NCI-H748 treated with DMSO at 0.1 percent for 48 hours (cell line): Measurements from ENCODE around the gene ENKD1.

ENCODE experiments used
- DNase-seq: peaks from one replicate; lab custom pipeline; 2025; lab: John Stamatoyannopoulos, UW

The ENKD1 gene

GRCh38 chr16:67662653-67663010 lies 3.9 kb downstream of the ENKD1 start:
- no peak for DNase-seq

GRCh38 chr16:67661886-67662652 lies 4.5 kb downstream of the ENKD1 start:
- no peak for DNase-seq

GRCh38 chr16:67661101-67661761 lies 5.3 kb downstream of the ENKD1 start:
- no peak for DNase-seq

GRCh38 chr16:67660564-67661028 lies 6.0 kb downstream of the ENKD1 start, which contains the start of gene PARD6A:
Gene PARD6A (plus strand): TSS chr16:67660960. CDS start chr16:67661039, 79 bp downstream.
- DNase-seq: peak; percentile 74

- DNase-seq: peak; percentile 54
Measured at GRCh38 chr16:67659675-67660563, 6.6 kb downstream of the ENKD1 start, which contains the start of gene ACD. Gene ACD (minus strand): TSS chr16:67660260. CDS start chr16:67660220, 40 bp downstream.

GRCh38 chr16:67658849-67659674 lies 7.5 kb downstream of the ENKD1 start:
- no peak for DNase-seq

GRCh38 chr16:67657751-67658518 lies 8.6 kb downstream of the ENKD1 start:
- DNase-seq: no peak

- no peak for DNase-seq
Measured at GRCh38 chr16:67657017-67657608, 9.4 kb downstream of the ENKD1 start.

GRCh38 chr16:67656344-67657016 lies 10.1 kb downstream of the ENKD1 start:
- DNase-seq: no peak

GRCh38 chr16:67655363-67655762 lies 11.2 kb downstream of the ENKD1 start:
- DNase-seq: no peak

GRCh38 chr16:67654403-67654911 lies 12.1 kb downstream of the ENKD1 start:
- no peak for DNase-seq

- DNase-seq: no peak
Measured at GRCh38 chr16:67653789-67654402, 12.7 kb downstream of the ENKD1 start.

- no peak for DNase-seq
Measured at GRCh38 chr16:67653128-67653788, 13.3 kb downstream of the ENKD1 start.

- DNase-seq: no peak
Measured at GRCh38 chr16:67652578-67653127, 13.9 kb downstream of the ENKD1 start.

GRCh38 chr16:67651847-67652246 lies 14.7 kb downstream of the ENKD1 start:
- DNase-seq: no peak

GRCh38 chr16:67651039-67651438 lies 15.5 kb downstream of the ENKD1 start:
- no peak for DNase-seq

GRCh38 chr16:67650023-67650422 lies 16.5 kb downstream of the ENKD1 start:
- no peak for DNase-seq

- no peak for DNase-seq
Measured at GRCh38 chr16:67649494-67649931, 17.0 kb downstream of the ENKD1 start.
